Measurements from ENCODE around the gene KCNAB1.

DNA sequence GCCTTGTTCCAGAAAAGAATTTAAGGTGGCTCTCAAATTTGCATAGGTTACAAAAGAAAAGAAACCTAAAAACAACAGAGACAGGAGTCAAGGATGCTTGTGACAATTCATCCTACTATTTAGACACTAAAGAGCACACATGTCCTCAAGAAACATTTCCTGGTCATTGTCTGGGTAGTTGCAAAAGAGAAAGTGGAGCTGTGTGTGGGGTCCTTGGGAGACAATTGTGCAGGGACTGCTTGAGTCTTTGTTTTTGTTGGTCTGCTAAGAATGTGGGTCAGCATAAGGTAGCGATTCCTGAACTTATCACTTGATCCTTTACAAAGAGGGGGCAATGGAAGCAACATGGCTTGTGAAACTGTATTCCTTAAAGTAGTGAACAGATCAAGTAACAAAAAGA is 185.3 kb downstream of the KCNAB1 start:
- TF ChIP-seq, protein P1, sequence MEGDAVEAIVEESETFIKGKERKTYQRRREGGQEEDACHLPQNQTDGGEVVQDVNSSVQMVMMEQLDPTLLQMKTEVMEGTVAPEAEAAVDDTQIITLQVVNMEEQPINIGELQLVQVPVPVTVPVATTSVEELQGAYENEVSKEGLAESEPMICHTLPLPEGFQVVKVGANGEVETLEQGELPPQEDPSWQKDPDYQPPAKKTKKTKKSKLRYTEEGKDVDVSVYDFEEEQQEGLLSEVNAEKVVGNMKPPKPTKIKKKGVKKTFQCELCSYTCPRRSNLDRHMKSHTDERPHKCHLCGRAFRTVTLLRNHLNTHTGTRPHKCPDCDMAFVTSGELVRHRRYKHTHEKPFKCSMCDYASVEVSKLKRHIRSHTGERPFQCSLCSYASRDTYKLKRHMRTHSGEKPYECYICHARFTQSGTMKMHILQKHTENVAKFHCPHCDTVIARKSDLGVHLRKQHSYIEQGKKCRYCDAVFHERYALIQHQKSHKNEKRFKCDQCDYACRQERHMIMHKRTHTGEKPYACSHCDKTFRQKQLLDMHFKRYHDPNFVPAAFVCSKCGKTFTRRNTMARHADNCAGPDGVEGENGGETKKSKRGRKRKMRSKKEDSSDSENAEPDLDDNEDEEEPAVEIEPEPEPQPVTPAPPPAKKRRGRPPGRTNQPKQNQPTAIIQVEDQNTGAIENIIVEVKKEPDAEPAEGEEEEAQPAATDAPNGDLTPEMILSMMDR (conservative IDR thresholded peaks at IDR 0.05): no peak
- no peak for TF ChIP-seq EZH2 (IDR thresholded peaks at IDR 0.05; ENCODE audit: low read depth)

Measured in PC-9 (cell line).